ENCODE measurements around the gene HPCAL4.
A peak's percentile ranks its signal among the peaks of the same experiment; 100 is the strongest.

HPCAL4 gene

GRCh38 chr1:39711104-39711965 lies 20.1 kb upstream of the HPCAL4 start:
- H3K79me1 ChIP-seq (ENCODE audit: low read length): no peaks in the 10 kb centered on the region
- DNase-seq: peak; percentile 58

DNA sequence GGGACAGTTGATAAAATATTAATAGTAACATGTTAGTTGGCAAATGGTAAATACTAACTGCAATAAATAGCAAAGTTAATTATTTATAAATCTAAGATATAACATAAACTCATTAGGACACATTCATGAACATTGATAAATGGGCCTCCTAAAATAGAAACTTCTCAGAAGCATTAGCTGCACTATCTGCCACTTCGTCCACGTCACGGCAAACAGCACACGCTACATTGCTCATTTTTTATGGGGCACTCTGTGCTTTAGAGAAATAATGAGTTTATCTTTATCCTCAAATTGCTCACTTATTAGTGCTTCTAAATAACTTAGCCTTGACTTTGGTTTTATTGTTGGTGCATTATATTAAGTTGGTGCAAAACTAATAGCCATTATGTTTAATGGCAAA lies 16.3 kb upstream of the HPCAL4 start:
- no peak for DNase-seq
- Histone ChIP-seq H4K5ac (ENCODE audit: low read length) (no peak overlapping the region), H3K79me1 (ENCODE audit: low read length) (no peaks in the 10 kb centered on the region), H3K18ac (ENCODE audit: low read length) (no peak overlapping the region), H2BK120ac (ENCODE audit: low read depth, low read length) (no peak overlapping the region), H2BK15ac (replicated peaks; ENCODE audit: low read depth) (no peak overlapping the region), H3K9ac (ENCODE audit: low read length) (no peak overlapping the region), H3K36me3 (ENCODE audit: control insufficient read depth, insufficient read depth, low read length) (no peaks in the 10 kb centered on the region), H3K4me1 (ENCODE audit: control insufficient read depth, low read depth, low read length) (no peaks in the 10 kb centered on the region), H3K27me3 (ENCODE audit: insufficient read depth, low read length, poor library complexity) (peaks cover 26% of the 10 kb centered on the region), H3K79me2 (ENCODE audit: control insufficient read depth, insufficient read depth, low read length) (no peaks in the 10 kb centered on the region), H3K56ac (ENCODE audit: low read length) (no peak overlapping the region), H3K4me3 (ENCODE audit: low read length) (no peak overlapping the region), H3K4me2 (ENCODE audit: low read length) (no peak overlapping the region), H2AK5ac (ENCODE audit: low read length) (no peak overlapping the region), H3K23ac (ENCODE audit: low read length) (no peak overlapping the region), H4K8ac (ENCODE audit: low read depth, low read length) (no peak overlapping the region), H2BK5ac (ENCODE audit: low read length) (no peak overlapping the region), H3K27ac (ENCODE audit: low read depth, low read length) (no peak overlapping the region), H3K4ac (ENCODE audit: low read depth, low read length) (no peak overlapping the region)
- WGBS (ENCODE audit: extremely low coverage, insufficient coverage, low lambda C conversion rate): no CpG with 5 or more reads among the region's 4 CpGs

More at GRCh38 chr1:39711104-39711965, 20.1 kb upstream of the HPCAL4 start:
- Histone ChIP-seq H2BK15ac (replicated peaks; ENCODE audit: low read depth) (no peak overlapping the region), H2BK5ac (ENCODE audit: low read length) (no peak overlapping the region), H3K9ac (ENCODE audit: low read length) (no peak overlapping the region), H3K27me3 (ENCODE audit: insufficient read depth, low read length, poor library complexity) (peaks cover 38% of the 10 kb centered on the region), H4K5ac (ENCODE audit: low read length) (no peak overlapping the region), H3K27ac (ENCODE audit: low read depth, low read length) (no peak overlapping the region), H2BK120ac (ENCODE audit: low read depth, low read length) (no peak overlapping the region), H3K56ac (ENCODE audit: low read length) (no peak overlapping the region), H3K4me3 (ENCODE audit: low read length) (no peak overlapping the region), H3K79me2 (ENCODE audit: control insufficient read depth, insufficient read depth, low read length) (no peaks in the 10 kb centered on the region), H3K36me3 (ENCODE audit: control insufficient read depth, insufficient read depth, low read length) (no peaks in the 10 kb centered on the region), H3K18ac (ENCODE audit: low read length) (no peak overlapping the region), H4K8ac (ENCODE audit: low read depth, low read length) (no peak overlapping the region), H3K4me2 (ENCODE audit: low read length) (no peak overlapping the region), H3K23ac (ENCODE audit: low read length) (no peak overlapping the region), H2AK5ac (ENCODE audit: low read length) (no peak overlapping the region), H3K4me1 (ENCODE audit: control insufficient read depth, low read depth, low read length) (no peaks in the 10 kb centered on the region), H3K4ac (ENCODE audit: low read depth, low read length) (no peak overlapping the region)
- no CpG with 5 or more reads among the region's 12 CpGs for WGBS (ENCODE audit: extremely low coverage, insufficient coverage, low lambda C conversion rate)

DNA sequence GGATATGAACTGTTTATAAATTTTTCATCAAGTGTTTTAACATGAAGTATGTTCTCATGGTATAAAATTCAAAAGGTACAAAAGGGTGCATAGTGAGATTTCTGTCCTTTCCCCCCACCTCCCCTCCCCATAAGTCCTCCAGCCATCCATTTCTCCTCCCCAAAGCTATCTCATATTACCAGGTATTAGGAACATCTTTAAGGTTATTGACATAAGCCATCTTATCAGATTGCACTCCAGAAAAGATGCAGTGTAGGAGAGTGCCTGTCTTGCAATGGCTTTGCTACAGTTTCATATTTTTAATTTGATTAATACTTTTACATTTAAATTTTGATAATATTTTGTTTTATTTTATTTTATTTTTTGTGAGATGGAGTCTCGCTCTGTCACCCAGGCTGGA lies 13.5 kb upstream of the HPCAL4 start:
- Histone ChIP-seq H2BK15ac (replicated peaks; ENCODE audit: low read depth) (no peak overlapping the region), H2BK5ac (ENCODE audit: low read length) (no peak overlapping the region), H3K36me3 (ENCODE audit: control insufficient read depth, insufficient read depth, low read length) (no peaks in the 10 kb centered on the region), H3K18ac (ENCODE audit: low read length) (no peak overlapping the region), H3K4ac (ENCODE audit: low read depth, low read length) (no peak overlapping the region), H4K8ac (ENCODE audit: low read depth, low read length) (no peak overlapping the region), H3K4me2 (ENCODE audit: low read length) (no peak overlapping the region), H3K79me2 (ENCODE audit: control insufficient read depth, insufficient read depth, low read length) (no peaks in the 10 kb centered on the region), H2BK120ac (ENCODE audit: low read depth, low read length) (no peak overlapping the region), H3K9ac (ENCODE audit: low read length) (no peak overlapping the region), H3K79me1 (ENCODE audit: low read length) (no peaks in the 10 kb centered on the region), H3K27me3 (ENCODE audit: insufficient read depth, low read length, poor library complexity) (peaks cover 18% of the 10 kb centered on the region), H3K56ac (ENCODE audit: low read length) (no peak overlapping the region), H3K27ac (ENCODE audit: low read depth, low read length) (no peak overlapping the region), H3K4me1 (ENCODE audit: control insufficient read depth, low read depth, low read length) (no peaks in the 10 kb centered on the region), H4K5ac (ENCODE audit: low read length) (no peak overlapping the region), H3K23ac (ENCODE audit: low read length) (no peak overlapping the region), H3K4me3 (ENCODE audit: low read length) (no peak overlapping the region), H2AK5ac (ENCODE audit: low read length) (no peak overlapping the region)
- no peak for DNase-seq
- no CpG with 5 or more reads among the region's 1 CpG for WGBS (ENCODE audit: extremely low coverage, insufficient coverage, low lambda C conversion rate)

DNA sequence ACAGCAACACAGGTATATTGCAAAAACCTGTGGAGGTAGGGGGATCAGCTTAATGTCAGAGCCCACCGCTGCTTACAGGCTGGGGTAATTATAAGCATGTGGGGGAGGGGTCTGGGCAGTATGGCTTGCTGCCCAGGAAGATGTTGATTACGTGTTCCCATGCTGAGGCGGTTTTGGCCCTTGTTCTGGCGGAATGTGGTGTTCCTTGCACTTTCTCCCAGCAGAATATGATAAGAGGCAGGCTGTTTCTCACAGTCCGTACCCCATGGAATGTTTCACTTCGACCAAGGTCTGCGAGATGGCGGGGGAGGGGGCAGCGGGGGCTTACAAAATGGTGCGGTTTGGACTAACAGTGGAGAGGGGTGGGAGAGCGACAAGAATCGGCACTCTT lies 9.8 kb upstream of the HPCAL4 start:
- peaks cover 6% of the 10 kb centered on the region for H3K27me3 ChIP-seq (ENCODE audit: insufficient read depth, low read length, poor library complexity)
- no peaks in the 10 kb centered on the region for H3K79me1 ChIP-seq (ENCODE audit: low read length)
- H3K56ac ChIP-seq (ENCODE audit: low read length): no peak overlapping the region
- no peak overlapping the region for H3K4ac ChIP-seq (ENCODE audit: low read depth, low read length)
- H3K36me3 ChIP-seq (ENCODE audit: control insufficient read depth, insufficient read depth, low read length): no peaks in the 10 kb centered on the region
- H3K27ac ChIP-seq (ENCODE audit: low read depth, low read length): no peak overlapping the region
- WGBS (ENCODE audit: extremely low coverage, insufficient coverage, low lambda C conversion rate): no CpG with 5 or more reads among the region's 12 CpGs
- H3K18ac ChIP-seq (ENCODE audit: low read length): no peak overlapping the region
- H3K4me2 ChIP-seq (ENCODE audit: low read length): no peak overlapping the region
- no peak overlapping the region for H2BK5ac ChIP-seq (ENCODE audit: low read length)
- H3K79me2 ChIP-seq (ENCODE audit: control insufficient read depth, insufficient read depth, low read length): no peaks in the 10 kb centered on the region
- H4K5ac ChIP-seq (ENCODE audit: low read length): no peak overlapping the region
- H2BK120ac ChIP-seq (ENCODE audit: low read depth, low read length): no peak overlapping the region
- DNase-seq: peak; percentile 91
- no peak overlapping the region for H3K9ac ChIP-seq (ENCODE audit: low read length)
- H2AK5ac ChIP-seq (ENCODE audit: low read length): no peak overlapping the region
- H3K23ac ChIP-seq (ENCODE audit: low read length): no peak overlapping the region
- no peak overlapping the region for H3K4me3 ChIP-seq (ENCODE audit: low read length)
- no peak overlapping the region for H4K8ac ChIP-seq (ENCODE audit: low read depth, low read length)
- H2BK15ac ChIP-seq (replicated peaks; ENCODE audit: low read depth): no peak overlapping the region
- H3K4me1 ChIP-seq (ENCODE audit: control insufficient read depth, low read depth, low read length): no peaks in the 10 kb centered on the region

- H4K8ac ChIP-seq (ENCODE audit: low read depth, low read length): no peak overlapping the region
- H3K56ac ChIP-seq (ENCODE audit: low read length): no peak overlapping the region
- H4K5ac ChIP-seq (ENCODE audit: low read length): no peak overlapping the region
- no peaks in the 10 kb centered on the region for H3K79me1 ChIP-seq (ENCODE audit: low read length)
- no peaks in the 10 kb centered on the region for H3K79me2 ChIP-seq (ENCODE audit: control insufficient read depth, insufficient read depth, low read length)
- H3K4me3 ChIP-seq (ENCODE audit: low read length): no peak overlapping the region
- peaks cover 8% of the 10 kb centered on the region for H3K27me3 ChIP-seq (ENCODE audit: insufficient read depth, low read length, poor library complexity)
- no peak overlapping the region for H3K9ac ChIP-seq (ENCODE audit: low read length)
- no peak overlapping the region for H2AK5ac ChIP-seq (ENCODE audit: low read length)
- no peak overlapping the region for H3K27ac ChIP-seq (ENCODE audit: low read depth, low read length)
- H3K23ac ChIP-seq (ENCODE audit: low read length): no peak overlapping the region
- H3K18ac ChIP-seq (ENCODE audit: low read length): no peak overlapping the region
- WGBS (ENCODE audit: extremely low coverage, insufficient coverage, low lambda C conversion rate): no CpG with 5 or more reads among the region's 3 CpGs
- H3K4ac ChIP-seq (ENCODE audit: low read depth, low read length): no peak overlapping the region
- H2BK120ac ChIP-seq (ENCODE audit: low read depth, low read length): no peak overlapping the region
- no peak overlapping the region for H3K4me2 ChIP-seq (ENCODE audit: low read length)
- no peaks in the 10 kb centered on the region for H3K4me1 ChIP-seq (ENCODE audit: control insufficient read depth, low read depth, low read length)
- no peak overlapping the region for H2BK15ac ChIP-seq (replicated peaks; ENCODE audit: low read depth)
- no peak for DNase-seq
- H3K36me3 ChIP-seq (ENCODE audit: control insufficient read depth, insufficient read depth, low read length): no peaks in the 10 kb centered on the region
- no peak overlapping the region for H2BK5ac ChIP-seq (ENCODE audit: low read length)
Observed at GRCh38 chr1:39700348-39700747, 9.1 kb upstream of the HPCAL4 start.

DNA sequence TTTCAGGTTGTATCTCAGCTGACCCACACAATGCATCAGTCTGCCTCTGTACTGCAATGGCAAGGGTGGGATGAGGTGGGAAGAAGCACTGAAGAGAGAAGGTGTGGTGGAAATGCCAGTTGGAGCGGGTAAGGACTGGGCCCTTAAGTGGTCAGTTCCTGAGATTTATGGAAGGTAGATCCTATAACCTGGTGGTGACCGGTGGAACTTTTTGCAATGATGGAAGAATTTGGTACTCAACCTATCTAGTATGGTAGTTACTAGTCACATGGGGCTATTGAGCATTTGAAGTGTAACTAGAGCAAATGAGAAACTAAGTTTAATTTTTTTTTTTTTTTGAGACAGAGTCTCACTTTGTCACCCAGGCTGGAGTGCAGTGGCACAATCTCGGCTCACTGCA lies 8.2 kb upstream of the HPCAL4 start:
- Histone ChIP-seq H3K18ac (ENCODE audit: low read length) (no peak overlapping the region), H3K4me2 (ENCODE audit: low read length) (no peak overlapping the region), H3K36me3 (ENCODE audit: control insufficient read depth, insufficient read depth, low read length) (no peaks in the 10 kb centered on the region), H4K5ac (ENCODE audit: low read length) (no peak overlapping the region), H2BK5ac (ENCODE audit: low read length) (no peak overlapping the region), H3K27me3 (ENCODE audit: insufficient read depth, low read length, poor library complexity) (peaks cover 12% of the 10 kb centered on the region), H3K79me1 (ENCODE audit: low read length) (no peaks in the 10 kb centered on the region), H3K9ac (ENCODE audit: low read length) (no peak overlapping the region), H3K79me2 (ENCODE audit: control insufficient read depth, insufficient read depth, low read length) (no peaks in the 10 kb centered on the region), H2BK120ac (ENCODE audit: low read depth, low read length) (no peak overlapping the region), H4K8ac (ENCODE audit: low read depth, low read length) (no peak overlapping the region), H2AK5ac (ENCODE audit: low read length) (no peak overlapping the region), H3K56ac (ENCODE audit: low read length) (no peak overlapping the region), H3K4me3 (ENCODE audit: low read length) (no peak overlapping the region), H2BK15ac (replicated peaks; ENCODE audit: low read depth) (no peak overlapping the region), H3K23ac (ENCODE audit: low read length) (no peak overlapping the region), H3K4me1 (ENCODE audit: control insufficient read depth, low read depth, low read length) (no peaks in the 10 kb centered on the region), H3K4ac (ENCODE audit: low read depth, low read length) (no peak overlapping the region), H3K27ac (ENCODE audit: low read depth, low read length) (no peak overlapping the region)
- WGBS (ENCODE audit: extremely low coverage, insufficient coverage, low lambda C conversion rate): no CpG with 5 or more reads among the region's 3 CpGs
- DNase-seq: no peak
